RKO (cell line): Measurements from ENCODE around the gene PRKD3.

Source experiments
- DNase-seq: peaks from one replicate; pipeline ENCODE4 v3.0.0-alpha.2; 2016; ENCODE audit warnings: low spot score

The PRKD3 gene

DNA sequence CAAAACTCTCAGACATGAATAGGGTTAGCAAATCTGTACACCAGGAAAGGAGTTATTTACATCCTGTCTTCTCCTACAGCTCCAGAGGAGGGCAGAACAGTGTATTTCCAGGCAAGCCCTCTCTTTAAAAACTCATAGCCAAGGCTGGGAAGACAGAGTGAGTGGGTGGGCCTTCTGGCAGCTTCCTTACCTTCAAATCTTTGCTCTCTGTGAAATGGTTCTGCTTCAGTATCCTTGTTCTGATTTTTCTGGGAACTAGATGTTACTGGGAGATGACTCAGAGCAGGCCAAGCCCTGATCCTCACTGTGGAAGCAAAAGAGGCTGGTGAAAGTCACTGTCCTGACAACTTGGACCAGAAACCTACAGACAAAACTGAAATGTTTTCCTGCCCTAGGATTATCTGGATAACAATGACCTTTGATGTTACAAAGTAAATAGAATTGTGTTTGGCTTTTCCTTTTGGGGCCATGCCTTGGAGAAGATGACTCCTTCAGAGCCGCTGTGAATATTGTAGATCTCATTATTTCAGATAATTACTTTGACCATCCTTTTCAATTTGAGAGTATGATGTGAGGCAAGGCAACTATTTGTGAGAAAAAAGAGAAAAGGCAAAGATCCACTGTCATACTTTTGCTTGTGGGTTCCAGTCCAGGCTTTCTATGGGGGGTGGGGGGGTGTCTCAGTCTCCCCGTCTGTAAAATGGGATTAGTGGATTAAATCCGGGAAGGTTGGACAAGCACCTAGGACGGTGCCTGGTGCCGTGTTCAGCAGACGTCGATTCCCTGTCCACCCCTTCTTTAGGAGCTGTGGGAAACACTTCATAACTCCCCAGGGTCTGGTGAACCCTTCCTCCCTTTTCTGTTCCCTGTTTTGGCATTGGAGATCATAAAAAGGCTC lies 19.2 kb upstream of the PRKD3 start:
- DNase-seq, result no peak

DNA sequence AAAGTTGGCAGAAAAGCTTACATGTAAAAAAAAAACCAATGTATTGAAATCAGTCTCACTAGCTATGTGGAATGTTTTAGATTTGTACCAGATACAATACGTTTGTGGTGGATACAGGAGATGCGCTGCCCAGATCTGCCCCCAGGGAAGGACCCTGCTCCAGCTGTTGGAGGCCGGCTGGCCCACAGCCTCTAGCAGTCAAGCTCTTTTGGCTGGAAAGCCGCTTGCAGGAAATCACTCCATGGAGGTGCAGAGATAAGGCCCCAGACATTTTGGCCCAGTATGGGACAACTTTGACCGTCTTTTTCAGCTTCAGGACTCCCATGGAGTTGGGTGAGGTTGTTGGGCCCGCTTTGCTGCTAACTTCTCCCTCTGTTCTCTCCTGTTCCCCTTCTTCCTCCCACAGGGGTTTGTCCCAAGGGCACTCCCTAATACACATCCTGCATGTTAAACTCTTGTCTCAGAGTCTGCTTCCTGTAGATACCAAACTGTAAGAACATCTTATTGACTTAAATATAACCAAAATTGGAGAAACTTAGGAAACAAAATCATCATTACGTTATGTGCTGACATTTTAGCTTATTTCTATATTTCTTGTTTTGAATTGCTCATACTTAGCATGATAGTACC lies 18.1 kb upstream of the PRKD3 start:
- no peak for DNase-seq

DNA sequence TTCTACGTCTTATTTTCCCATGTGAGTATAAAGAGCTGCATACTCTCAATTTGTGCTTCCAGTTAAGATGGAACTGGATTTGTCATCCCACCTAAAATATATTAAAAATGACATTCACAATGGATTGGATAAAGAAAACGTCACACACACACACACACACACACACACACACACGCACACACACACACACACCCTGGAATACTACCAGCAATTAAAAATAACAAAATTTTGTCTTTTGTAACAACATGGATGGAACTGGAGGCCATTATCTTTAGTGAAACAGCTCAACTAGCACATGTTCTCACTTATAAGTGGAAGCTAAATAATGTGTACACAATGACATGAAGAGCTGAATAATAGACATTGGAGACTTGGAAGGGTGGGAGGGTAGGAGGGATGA lies 16.0 kb upstream of the PRKD3 start:
- no peak for DNase-seq

DNA sequence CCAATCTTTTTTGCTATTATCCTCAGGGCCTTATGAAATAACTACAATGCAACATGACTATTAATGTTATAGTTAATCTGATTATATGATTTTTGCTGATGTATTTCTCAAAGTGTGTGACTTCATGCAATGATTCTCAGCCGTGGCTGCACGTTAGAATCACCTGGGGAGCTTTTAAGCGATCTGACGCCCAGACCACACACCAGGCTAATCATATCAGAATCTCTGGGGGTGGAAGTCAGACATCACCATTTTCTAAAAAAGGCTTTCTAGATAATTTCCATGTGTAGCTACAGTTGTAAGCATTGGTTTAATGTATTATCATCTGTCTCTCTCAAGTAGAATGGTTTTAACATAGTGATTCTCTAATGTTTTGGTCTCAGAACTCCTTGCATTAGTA lies 14.3 kb upstream of the PRKD3 start:
- DNase-seq, result no peak

DNA sequence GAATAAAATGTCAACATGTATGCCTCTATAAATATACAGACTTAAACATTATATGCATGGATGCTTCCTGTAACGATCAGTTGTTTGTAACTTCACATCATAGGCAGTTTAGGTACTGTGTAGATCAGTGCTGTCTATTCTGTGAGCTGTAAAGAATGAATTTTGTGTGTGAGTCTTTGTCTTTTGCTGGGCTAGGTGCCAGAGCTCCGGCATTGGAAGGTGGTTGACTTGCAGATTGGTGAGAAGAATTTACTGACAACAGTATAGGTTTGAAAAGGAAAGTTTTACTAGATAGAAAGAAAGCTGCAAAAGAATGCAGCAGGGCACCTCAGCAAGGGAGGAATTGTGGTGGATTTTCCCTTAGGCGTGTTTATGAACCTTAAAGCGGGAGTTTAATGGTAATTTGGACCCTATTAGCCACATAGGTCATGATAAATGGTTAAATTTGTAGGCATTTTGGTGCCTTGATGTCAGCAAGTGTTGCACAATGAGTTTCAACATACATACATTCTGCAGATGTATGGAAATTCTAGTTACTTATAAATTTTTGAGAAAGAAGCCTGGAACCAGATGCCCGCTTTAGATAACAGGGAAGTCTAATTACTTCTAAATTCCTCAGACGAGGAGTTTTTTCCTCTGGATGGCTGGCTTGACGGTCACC lies 13.1 kb upstream of the PRKD3 start:
- no peak for DNase-seq

DNA sequence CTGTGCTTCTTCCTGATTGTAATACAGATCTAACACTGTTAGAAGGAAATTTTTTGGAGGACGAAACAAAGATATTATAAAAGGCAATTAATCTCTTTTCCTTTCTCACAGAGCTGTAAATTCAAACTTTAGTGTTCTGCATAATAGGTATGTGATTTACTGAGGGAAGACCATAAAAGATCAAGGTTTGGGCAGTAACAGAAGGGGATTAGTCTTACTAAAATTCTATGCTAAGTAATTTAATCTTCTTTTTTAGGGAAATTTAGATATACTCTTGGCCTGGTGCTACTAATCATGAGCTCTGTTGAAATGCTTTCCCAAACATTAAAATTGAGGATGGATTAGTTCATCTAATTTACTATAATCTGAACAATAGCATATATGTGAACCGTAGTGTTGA lies 11.0 kb upstream of the PRKD3 start:
- no peak for DNase-seq

DNA sequence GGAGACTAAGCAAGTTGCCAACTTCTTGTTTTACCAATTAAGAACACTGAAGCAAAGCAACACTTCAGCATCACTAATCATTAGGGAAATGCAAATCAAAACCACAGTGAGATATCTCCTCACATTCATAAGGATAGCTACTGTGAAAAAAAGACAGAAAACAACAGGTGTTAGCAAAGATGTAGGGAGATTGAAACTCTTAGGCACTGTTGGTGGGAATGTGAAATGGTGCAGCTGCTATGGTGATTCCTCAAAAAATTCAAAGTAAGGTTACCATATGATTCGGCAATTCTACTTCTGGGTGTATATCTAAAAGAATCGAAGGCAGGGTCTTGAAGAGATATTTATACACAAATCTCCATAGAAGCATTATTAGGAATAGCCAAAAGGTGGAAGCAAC lies 8.6 kb upstream of the PRKD3 start:
- no peak for DNase-seq

DNA sequence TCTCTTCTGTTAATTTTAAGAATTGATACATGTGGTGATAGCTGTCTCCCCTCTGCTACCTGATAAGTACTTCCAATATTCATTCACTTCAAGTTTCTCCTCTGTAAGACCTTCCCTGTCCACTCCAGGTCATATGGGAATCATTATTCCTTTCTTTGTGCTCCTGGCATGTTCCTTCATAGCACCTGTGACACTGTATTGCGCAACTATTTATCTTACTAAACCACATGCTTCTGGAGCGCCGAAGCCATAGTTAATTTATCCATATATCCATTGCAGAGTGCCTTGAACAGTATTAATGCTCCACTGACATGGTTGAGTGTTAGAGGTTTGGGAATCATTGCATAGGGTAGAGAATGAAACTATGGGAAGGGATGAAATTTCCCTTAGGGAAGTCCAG lies 7.9 kb upstream of the PRKD3 start:
- no peak for DNase-seq

DNA sequence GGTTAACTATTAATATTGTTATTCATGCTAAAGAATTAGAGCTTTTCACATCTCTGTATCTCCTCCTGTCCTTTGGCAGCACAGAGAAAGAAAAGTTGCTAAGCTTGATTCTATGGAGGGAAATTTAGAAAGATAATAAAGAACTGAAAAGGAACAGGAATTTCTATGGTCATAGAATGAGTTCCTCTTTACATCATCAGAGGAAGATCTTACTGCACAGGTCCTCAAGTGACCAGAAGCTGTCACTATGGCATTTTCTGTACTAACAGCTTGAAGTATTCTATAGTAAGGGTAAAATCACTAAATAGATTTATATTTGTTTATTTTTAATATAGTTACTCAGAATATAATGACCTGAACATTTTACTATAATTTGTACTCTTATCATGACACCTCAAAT lies 6.0 kb upstream of the PRKD3 start:
- no peak for DNase-seq

DNA sequence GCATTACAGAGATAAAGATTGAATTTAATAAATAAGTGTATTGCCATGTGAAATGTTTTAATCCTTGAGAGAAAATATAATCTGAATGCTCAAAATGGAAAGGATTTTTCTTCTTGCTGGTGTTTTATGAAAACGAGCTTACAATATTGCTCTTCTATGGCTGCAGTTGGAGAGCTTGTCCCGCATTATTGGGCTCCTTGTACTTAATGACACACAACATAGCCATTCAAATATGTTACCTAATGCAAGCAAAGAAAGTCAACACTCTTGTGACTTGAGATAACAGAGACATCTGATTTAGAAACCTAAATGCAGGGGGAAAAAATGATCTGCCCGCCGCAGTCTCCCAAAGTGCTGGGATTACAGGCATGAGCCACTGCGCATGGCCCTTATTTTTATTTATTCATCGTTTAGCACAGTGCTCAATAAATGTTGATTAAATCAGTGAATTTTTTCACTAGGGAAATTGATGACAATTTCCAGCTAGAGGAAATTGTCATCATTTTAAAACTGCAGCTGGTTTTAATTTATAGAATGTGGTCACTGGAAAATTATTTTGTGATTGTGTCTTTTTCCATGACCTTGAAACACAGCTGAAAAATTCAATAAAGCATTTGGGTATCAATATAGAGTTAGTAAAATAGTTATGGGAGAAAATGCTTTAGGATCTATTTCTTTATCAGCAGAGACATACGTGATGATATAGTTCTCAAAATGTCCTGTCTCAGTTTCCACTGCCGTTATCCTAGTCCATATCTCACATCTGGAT lies 2.4 kb upstream of the PRKD3 start:
- no peak for DNase-seq

DNA sequence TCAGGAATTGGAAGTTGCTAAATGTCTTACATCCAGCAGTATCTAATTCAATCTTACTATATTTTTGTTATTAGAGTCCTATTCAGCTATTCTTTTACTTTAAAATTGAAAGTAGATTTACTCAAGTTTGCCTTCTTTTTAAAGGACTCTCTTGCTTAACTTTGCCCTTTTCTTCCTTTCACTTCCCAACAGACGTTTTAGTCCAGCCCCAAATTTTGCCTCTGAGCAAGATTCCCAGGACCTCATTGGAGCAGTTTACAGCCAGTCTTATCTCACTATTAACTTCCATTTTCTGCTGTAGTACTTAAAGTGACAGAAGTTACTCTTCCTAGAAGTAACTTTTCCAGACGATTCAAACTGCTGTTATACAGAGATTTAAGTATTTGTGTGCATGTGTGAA lies 1.7 kb upstream of the PRKD3 start:
- peak; percentile 23 for DNase-seq

DNA sequence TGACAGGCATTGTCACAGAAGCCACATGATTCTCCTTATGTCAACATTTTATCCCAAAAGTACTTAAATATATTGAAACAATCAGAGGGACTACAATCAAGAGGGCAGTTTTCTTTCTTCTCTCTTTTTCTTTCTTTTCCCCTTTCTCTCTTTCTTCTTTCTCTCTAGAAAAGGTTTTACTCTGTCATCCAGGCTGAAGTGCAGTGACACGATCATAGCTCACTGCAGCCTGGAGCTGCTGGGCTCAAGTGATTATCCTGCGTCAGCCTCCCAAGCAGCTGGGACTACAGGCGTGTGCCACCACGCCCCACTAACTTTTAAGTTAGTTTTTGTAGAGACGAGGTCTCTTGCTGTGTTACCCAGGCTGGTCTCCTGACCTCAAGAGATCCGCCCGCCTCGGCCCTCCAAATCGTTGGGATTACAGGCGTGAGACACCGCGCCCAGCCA lies 1.0 kb upstream of the PRKD3 start:
- DNase-seq, result no peak

DNA sequence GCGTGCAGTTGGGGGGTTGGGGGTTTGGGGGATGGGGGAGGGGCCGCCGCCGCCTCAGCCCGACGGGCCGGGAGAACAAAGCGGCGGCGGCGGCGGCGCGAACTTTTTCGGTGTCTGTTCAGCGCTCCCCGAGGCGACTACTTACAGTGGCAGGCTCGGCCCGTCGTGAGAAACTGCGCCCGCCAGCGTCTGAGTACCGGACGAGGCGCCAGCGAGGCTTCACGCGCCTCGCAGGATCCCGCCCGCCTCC lies 172 bp downstream of the PRKD3 start:
- DNase-seq, result peak; percentile 59

DNA sequence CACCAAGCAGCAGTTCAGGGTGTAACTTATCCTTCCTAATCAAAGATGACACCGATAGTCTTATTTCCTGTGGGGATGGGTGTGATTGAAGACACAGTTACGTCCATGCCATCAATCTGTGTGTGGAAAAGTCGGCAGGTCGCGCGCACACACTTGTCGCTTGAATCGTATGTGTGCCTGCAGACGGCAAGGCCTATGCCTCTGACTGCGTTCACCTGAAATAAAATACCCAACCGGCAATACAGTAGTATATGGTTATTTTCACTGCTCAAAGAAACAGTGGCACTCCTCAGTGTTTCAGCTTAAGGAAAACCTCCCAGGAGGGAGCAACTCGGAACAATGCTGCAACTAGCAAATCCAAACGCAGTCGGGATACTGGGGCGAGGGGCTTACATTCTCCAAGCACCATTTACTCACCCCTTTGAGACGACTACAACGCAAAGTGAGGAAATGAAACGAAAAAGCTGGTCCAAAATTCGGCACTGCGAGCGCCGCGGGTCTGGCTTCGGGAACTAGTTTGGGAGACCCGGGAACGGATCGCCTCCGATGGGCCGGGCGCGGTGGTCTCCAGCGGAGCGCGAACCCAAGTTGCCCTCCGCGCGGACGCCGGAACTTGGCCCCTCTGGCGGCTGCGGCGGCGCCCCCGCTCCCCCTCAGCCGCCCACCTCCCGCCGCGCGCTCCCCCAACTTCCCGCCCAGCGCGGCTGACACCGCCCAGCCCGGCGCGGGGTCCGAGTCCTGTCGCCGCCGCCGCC lies 675 bp downstream of the PRKD3 start:
- peak; percentile 40 for DNase-seq

DNA sequence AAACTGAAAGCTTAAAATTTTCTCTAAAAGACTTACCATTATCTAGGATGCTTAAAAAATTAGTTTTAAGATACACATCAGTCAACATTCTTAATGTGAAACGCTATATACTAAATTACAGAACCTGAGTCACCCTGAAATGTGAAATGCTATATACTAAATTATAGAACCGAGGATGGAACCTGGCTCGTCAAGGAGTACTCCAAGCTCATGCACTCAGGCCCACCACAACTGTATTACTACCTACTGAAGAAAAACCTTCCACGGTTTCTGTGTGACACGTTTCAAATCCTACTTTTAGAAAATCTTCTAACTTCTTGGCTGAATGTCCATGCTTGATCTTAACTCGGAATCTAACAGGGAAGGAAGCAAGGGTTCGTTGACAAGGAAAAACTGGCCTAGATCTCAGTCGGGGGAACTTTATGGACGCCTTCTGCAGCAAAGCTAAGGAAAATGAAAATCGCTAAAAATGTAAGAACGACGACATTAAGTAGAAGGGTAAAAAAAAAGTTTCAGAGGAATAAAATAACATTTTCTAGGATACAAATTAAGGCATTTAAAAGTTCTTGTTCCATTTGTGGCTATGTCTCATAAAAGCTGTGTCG lies 1.4 kb downstream of the PRKD3 start:
- DNase-seq, result peak; percentile 21

DNA sequence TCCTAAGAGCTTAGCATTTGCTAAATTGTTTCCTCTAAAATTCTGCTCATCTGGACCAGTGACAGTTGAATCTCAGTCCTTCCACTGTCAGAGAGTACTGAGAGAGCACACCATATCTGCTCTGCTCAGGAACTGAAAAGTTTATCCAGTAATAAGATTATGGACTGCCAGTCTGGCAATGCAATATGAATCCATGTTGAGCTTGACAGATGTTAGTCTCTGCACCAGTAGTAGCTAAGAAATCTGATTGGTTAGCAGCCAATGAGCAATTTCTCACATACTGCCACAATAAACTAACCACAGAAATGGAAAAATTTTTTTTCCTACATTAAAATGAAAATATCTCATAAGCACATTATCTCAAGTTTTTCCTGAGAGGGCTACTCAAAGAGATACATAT lies 2.3 kb downstream of the PRKD3 start:
- peak; percentile 32 for DNase-seq

DNA sequence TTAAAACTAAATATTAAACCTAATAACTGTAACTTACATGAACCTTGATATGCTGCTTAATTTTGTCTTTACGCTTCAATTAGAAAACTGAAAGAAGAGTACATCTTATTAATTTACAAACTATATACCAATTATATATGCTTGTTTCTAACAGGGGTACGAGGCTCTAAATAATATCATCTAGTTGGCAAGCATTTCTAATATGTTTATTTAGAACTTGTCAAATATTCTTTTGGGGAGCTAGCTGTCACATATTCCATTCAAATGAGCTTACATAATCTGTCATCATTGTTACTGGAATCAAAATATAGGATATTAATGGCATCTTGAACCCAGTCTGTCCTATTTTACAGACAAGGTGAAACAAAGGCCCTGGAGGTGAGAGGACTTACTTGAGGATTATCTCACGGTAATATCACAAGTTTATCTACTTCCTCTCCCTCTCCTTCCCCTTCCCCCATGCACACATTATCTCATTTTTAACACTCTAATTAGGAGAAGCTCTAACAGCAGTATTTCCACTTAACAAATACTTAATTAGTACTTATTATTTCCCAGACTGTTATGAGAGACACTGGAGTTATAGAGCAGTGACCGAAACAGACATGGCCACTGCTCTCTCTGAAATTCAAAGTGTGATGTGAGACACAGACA lies 3.5 kb downstream of the PRKD3 start:
- no peak for DNase-seq

DNA sequence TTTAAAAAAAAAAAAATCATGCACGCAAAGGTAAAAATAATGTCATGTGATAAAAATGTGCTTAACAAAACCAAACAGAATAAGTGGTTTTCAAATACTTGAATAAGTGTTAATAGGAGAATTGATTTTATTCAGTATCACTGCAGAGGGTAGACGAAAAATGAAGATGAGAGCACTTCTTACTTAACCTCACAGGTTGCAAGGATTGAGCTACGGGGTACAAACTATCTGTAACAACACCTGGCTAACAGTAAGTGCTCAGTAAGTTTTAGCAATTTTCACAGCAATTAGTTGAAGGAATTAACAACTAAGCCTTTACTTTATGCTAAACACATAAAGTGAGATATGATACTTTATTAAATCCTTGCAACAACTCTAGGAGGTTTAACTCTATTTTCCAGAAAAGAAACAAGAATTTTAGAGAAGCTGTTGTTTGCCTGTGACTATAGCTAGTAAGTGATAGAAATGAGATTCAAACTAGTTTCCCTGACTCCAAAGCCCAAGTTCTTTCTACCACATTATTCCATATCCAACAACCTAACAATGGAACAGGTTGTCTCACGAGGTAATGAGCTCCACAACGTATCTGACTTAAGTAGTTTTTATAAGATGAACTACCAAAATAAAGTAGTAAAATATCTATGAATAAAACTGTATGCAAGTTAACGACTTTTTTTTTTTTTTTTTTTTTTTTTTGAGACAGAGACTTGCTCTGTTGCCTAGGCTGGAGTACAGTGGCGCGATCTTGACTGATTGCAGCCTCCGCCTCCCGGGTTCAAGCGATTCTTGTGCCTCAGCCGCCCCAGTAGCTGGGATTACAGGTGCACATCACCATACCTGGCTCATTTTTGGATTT lies 4.7 kb downstream of the PRKD3 start:
- DNase-seq, result no peak

DNA sequence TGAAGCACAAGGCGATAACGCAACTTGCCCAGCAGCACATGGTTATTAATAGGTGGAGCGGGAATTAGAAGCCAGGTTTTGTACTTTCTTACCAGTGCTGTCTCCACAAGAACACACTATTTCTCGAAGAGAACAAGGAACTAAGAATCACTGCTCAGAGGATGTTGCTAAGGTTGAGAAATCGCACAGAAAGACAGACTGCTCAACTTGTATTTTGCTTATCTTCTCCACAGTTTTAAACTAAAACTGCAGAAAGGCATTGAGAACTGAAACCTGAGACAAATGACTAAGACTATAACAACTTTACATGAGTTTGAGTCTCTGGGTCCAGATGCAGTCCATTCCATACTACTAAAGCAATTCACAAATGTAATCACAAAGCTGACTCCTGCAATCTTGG lies 6.2 kb downstream of the PRKD3 start:
- no peak for DNase-seq

DNA sequence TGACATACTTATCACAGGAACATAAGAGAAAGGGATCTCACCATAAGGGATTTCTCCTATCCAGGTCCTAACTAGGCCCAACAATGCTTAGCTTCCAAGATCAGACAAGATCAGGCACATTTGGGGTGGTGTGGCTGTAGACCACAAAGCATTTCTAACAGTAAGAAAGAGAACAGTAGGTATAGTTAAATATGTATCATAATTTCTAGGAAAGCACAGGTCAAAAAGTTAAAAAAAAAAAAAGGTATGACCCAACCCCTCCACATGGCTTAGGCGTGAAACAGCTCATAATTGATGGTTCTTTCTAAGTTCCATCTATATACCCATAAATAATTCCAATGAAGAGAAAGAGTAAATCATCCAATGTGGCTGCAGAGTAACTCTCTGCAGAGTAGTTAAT lies 6.9 kb downstream of the PRKD3 start:
- DNase-seq, result no peak
